IMR-90 (cell line): ENCODE results near the gene CDCP2. TPM values are rescaled to one million over a fixed set of nuclear protein-coding genes. Genes with fewer than 3 reads are reported as not detected.

Experiments
- ATAC-seq: fragments of 200-7000 bp; cut with Tn5 transposase; 2 replicates; pipeline ENCODE4 v1.9.1; 2020; ENCODE audit warnings: low read depth, mild to moderate bottlenecking, moderate library complexity
- BruUV-seq: library from RNA; stranded (reverse); fragments of 400-500 nt; replicated peaks from 2 replicates; lab custom pipeline; 2021; lab: Mats Ljungman, UMichigan
- CTCF ChIA-PET: fragments of 300-600 bp; formaldehyde crosslinking; extraction: SDS; loops from one replicate; lab custom pipeline; 2021; ENCODE audit warnings: antibody characterized with exemption; lab: Yijun Ruan, JAX
- POLR2A ChIA-PET: fragments of 300-600 bp; sonication (Branson Sonifier 250); formaldehyde crosslinking; loops from one replicate; lab custom pipeline; 2022; ENCODE audit warnings: antibody characterized with exemption; ENCODE audit not compliant: unreplicated experiment; lab: Charles Lee
- DNase-seq: peaks from one replicate; pipeline ENCODE4 v3.0.0; 2013
- H2AFZ ChIP-seq: replicated peaks from 2 replicates; pipeline ENCODE3; 2013; ENCODE audit warnings: low read length, mild to moderate bottlenecking; ENCODE audit not compliant: poor library complexity
- H2AK5ac ChIP-seq: 2 replicates; pipeline ENCODE4 v1.6.1; 2013; ENCODE audit warnings: low read depth, low read length, inconsistent platforms
- H2AK9ac ChIP-seq: replicated peaks from 2 replicates; pipeline ENCODE3; 2013; ENCODE audit warnings: mild to moderate bottlenecking, low read depth, low read length, moderate library complexity; ENCODE audit not compliant: poor library complexity
- H2BK120ac ChIP-seq: 2 replicates; pipeline ENCODE4 v1.6.1; 2013; ENCODE audit warnings: low read depth, low read length, inconsistent platforms
- H2BK15ac ChIP-seq: 3 replicates; pipeline ENCODE4 v1.6.1; 2013; ENCODE audit warnings: low read depth, low read length, inconsistent platforms
- H2BK20ac ChIP-seq: 2 replicates; pipeline ENCODE4 v1.6.1; 2013; ENCODE audit warnings: low read depth, mild to moderate bottlenecking, inconsistent platforms, low read length, moderate library complexity
- H2BK5ac ChIP-seq: 2 replicates; pipeline ENCODE4 v1.6.1; 2013; ENCODE audit warnings: mild to moderate bottlenecking, low read depth, low read length, inconsistent platforms; ENCODE audit not compliant: poor library complexity, severe bottlenecking
- H3K14ac ChIP-seq: replicated peaks from 2 replicates; pipeline ENCODE4 v1.6.1; 2013; ENCODE audit warnings: low read depth, low read length, inconsistent platforms
- H3K18ac ChIP-seq: 2 replicates; pipeline ENCODE4 v1.6.1; 2013; ENCODE audit warnings: low read depth, low read length, control low read depth
- H3K23ac ChIP-seq: 2 replicates; pipeline ENCODE4 v1.6.1; 2013; ENCODE audit warnings: low read depth, low read length, inconsistent platforms
- H3K27ac ChIP-seq: 2 replicates; pipeline ENCODE4 v1.5.1; 2013; ENCODE audit warnings: mild to moderate bottlenecking, control low read depth, low read length; ENCODE audit not compliant: insufficient read depth
- H3K27me3 ChIP-seq: 2 replicates; pipeline ENCODE4 v1.6.1; 2013; ENCODE audit warnings: low read length; ENCODE audit not compliant: control insufficient read depth, insufficient read depth
- H3K36me3 ChIP-seq: 2 replicates; pipeline ENCODE4 v1.6.1; 2013; ENCODE audit warnings: low read length, mixed read lengths; ENCODE audit not compliant: control insufficient read depth, insufficient read depth
- H3K4ac ChIP-seq: 2 replicates; pipeline ENCODE4 v1.6.1; 2013; ENCODE audit warnings: low read depth, low read length, inconsistent platforms
- H3K4me1 ChIP-seq: 2 replicates; pipeline ENCODE4 v1.6.1; 2013; ENCODE audit warnings: low read length, mixed read lengths; ENCODE audit not compliant: control insufficient read depth, insufficient read depth
- H3K4me2 ChIP-seq: 2 replicates; pipeline ENCODE4 v1.6.1; 2013; ENCODE audit warnings: low read depth, mild to moderate bottlenecking, control low read depth, low read length, moderate library complexity
- H3K4me3 ChIP-seq: 2 replicates; pipeline ENCODE4 v1.5.1; 2013; ENCODE audit warnings: low read depth, mild to moderate bottlenecking, control low read depth, low read length, moderate library complexity; ENCODE audit not compliant: insufficient read depth
- H3K56ac ChIP-seq: 2 replicates; pipeline ENCODE4 v1.6.1; 2013; ENCODE audit warnings: low read length, inconsistent platforms; ENCODE audit not compliant: insufficient read depth; ENCODE audit errors: extremely low read depth
- H3K79me1 ChIP-seq, 2 experiments: 2 replicates each; pipeline ENCODE4 v1.6.1; 2013; ENCODE audit warnings: low read length in 2 of 2, inconsistent platforms in 1 of 2, low read depth in 1 of 2
- H3K9ac ChIP-seq: 2 replicates; pipeline ENCODE4 v1.6.1; 2013; ENCODE audit warnings: low read depth, low read length, control low read depth
- H3K9me1 ChIP-seq: 2 replicates; pipeline ENCODE4 v1.6.1; 2013; ENCODE audit warnings: low read length, inconsistent platforms; ENCODE audit not compliant: insufficient read depth
- H3K9me3 ChIP-seq: 2 replicates; pipeline ENCODE4 v1.6.1; 2013; ENCODE audit warnings: low read length; ENCODE audit not compliant: control insufficient read depth, insufficient read depth
- H4K20me1 ChIP-seq: 2 replicates; pipeline ENCODE4 v1.6.1; 2013; ENCODE audit warnings: low read length, inconsistent platforms; ENCODE audit not compliant: insufficient read depth
- H4K5ac ChIP-seq: 2 replicates; pipeline ENCODE4 v1.6.1; 2013; ENCODE audit warnings: mild to moderate bottlenecking, low read depth, low read length, control low read depth
- H4K8ac ChIP-seq, 2 experiments: 2 replicates each; pipeline ENCODE4 v1.6.1; 2013; ENCODE audit warnings: low read depth in 2 of 2, low read length in 2 of 2, control low read depth in 1 of 2, inconsistent platforms in 1 of 2
- H4K91ac ChIP-seq: 2 replicates; pipeline ENCODE4 v1.6.1; 2013; ENCODE audit warnings: low read depth, low read length, inconsistent platforms; ENCODE audit not compliant: insufficient read depth
- BHLHE40 ChIP-seq: fragments of 150-350 bp; IDR thresholded peaks from 2 replicates; pipeline ENCODE4 v1.6.1; 2016; ENCODE audit warnings: mild to moderate bottlenecking, low read depth, low read length
- CTCF ChIP-seq: conservative IDR thresholded peaks from 2 replicates; pipeline ENCODE4 v1.5.1; 2012; ENCODE audit warnings: mild to moderate bottlenecking, low read depth, low read length, improper control_type of control experiment
- ELK1 ChIP-seq: fragments of 150-350 bp; IDR thresholded peaks from 2 replicates; pipeline ENCODE4 v1.6.1; 2016; ENCODE audit warnings: low read depth, mild to moderate bottlenecking, low read length, moderate library complexity, borderline replicate concordance
- FOS ChIP-seq: fragments of 150-350 bp; IDR thresholded peaks from 2 replicates; pipeline ENCODE4 v1.6.1; 2016; ENCODE audit warnings: low read depth, low read length
- MAFK ChIP-seq: IDR thresholded peaks from 2 replicates; pipeline ENCODE4 v1.6.1; 2012; ENCODE audit warnings: low read depth, low read length, improper control_type of control experiment
- MAZ ChIP-seq: IDR thresholded peaks from 2 replicates; pipeline ENCODE4 v1.6.1; 2012; ENCODE audit warnings: low read depth, mild to moderate bottlenecking, low read length, improper control_type of control experiment, moderate library complexity, borderline replicate concordance
- MXI1 ChIP-seq: IDR thresholded peaks from 2 replicates; pipeline ENCODE4 v1.6.1; 2012; ENCODE audit warnings: low read depth, mild to moderate bottlenecking, low read length, moderate library complexity, borderline replicate concordance
- NFE2L2 ChIP-seq: fragments of 150-350 bp; IDR thresholded peaks from 2 replicates; pipeline ENCODE4 v1.6.1; 2016; ENCODE audit warnings: low read depth, mild to moderate bottlenecking, low read length
- POLR2A ChIP-seq: IDR thresholded peaks from 2 replicates; pipeline ENCODE4 v1.6.1; 2012; ENCODE audit warnings: mild to moderate bottlenecking, low read depth, low read length
- RCOR1 ChIP-seq: IDR thresholded peaks from 2 replicates; pipeline ENCODE4 v1.6.1; 2012; ENCODE audit warnings: mild to moderate bottlenecking, low read length, improper control_type of control experiment; ENCODE audit not compliant: insufficient replicate concordance
- RFX5 ChIP-seq: IDR thresholded peaks from 2 replicates; pipeline ENCODE4 v1.8.0; 2012; ENCODE audit warnings: low read depth, mild to moderate bottlenecking, low read length, moderate library complexity
- SMC3 ChIP-seq: fragments of 150-350 bp; IDR thresholded peaks from 2 replicates; pipeline ENCODE4 v1.6.1; 2016; ENCODE audit warnings: low read depth, mild to moderate bottlenecking, antibody characterized with exemption, low read length, moderate library complexity
- WGBS, 2 experiments: methylation state at CpG; one replicate each; pipeline versions ENCODE4 v1.1.5 to v1.1.7; 2013; ENCODE audit warnings: missing lambda C conversion rate in 2 of 2; ENCODE audit not compliant: insufficient read length in 1 of 2; ENCODE audit errors: extremely low coverage in 2 of 2; 5-methylcytosine and 5-hydroxymethylcytosine counted together
- dilution Hi-C: fragments of 300-500 bp; cut with HindIII; formaldehyde crosslinking; loops from one replicate; pipeline ENCODE4 v1.14.3; 2018; ENCODE audit warnings: low sequenced_read_pairs; ENCODE audit not compliant: unreplicated experiment
- in situ Hi-C: fragments of 300-500 bp; cut with MboI; formaldehyde crosslinking; loops from 3 replicates; pipeline ENCODE4 v1.14.3; 2019; ENCODE audit warnings: low sequenced_read_pairs, inconsistent platforms, mixed read lengths
- intact Hi-C: fragments of 100-400 bp; cut with micrococcal nuclease; formaldehyde crosslinking; loops from 2 replicates; pipeline ENCODE4 v1.10.0; 2022
- polyA plus RNA-seq, 3 experiments: library from polyadenylated mRNA; depleted of rRNA; stranded (reverse); fragments of >200 nt; gene quantifications; 2 replicates each; pipeline ENCODE4 v1.2.3, GENCODE V29; 2012; ENCODE audit warnings: low replicate concordance in 1 of 3
- total RNA-seq: library from RNA; depleted of rRNA; stranded (reverse); fragments of >200 nt; gene quantifications from 2 replicates; pipeline ENCODE4 v1.2.3, GENCODE V29; 2012

Gene CDCP2
- total and polyA plus RNA-seq, 2 of the 4 experiments (the other 2 are of a cell fraction) = not detected

GRCh38 chr1:54172614-54173599 is 20.1 kb upstream of the CDCP2 start (continued):
- TF ChIP-seq SMC3 (no peak), BHLHE40 (no peak)

GRCh38 chr1:54171606-54172005 is 18.8 kb upstream of the CDCP2 start:
- Histone ChIP-seq H3K4me1 (peaks cover 4% of the 10 kb centered on the region), H3K9me3 (no peaks in the 10 kb centered on the region), H4K91ac (no peak overlapping the region), H3K23ac (no peak overlapping the region), H2AK9ac (no peak overlapping the region), H3K4ac (no peak overlapping the region), H3K14ac (no peak overlapping the region), H3K27me3 (no peaks in the 10 kb centered on the region), H2BK15ac (no peak overlapping the region), H3K4me2 (no peak overlapping the region), H2BK120ac (no peak overlapping the region), H2AFZ (no peak overlapping the region), H2BK5ac (no peak overlapping the region), H3K4me3 (no peak overlapping the region), H3K18ac (no peak overlapping the region), H3K56ac (no peak overlapping the region), H4K20me1 (no peaks in the 10 kb centered on the region), H3K9me1 (peaks cover 3% of the 10 kb centered on the region; the same call in 1 of the 2 replicates), H2AK5ac (no peak overlapping the region), H4K8ac (no peak overlapping the region), H3K36me3 (peaks cover 2% of the 10 kb centered on the region; the same call in 1 of the 2 replicates), H3K79me1 (no peaks in the 10 kb centered on the region), H2BK20ac (no peak overlapping the region), H3K9ac (no peak overlapping the region), H3K27ac (no peak overlapping the region), H4K5ac (no peak overlapping the region)
- in situ Hi-C loops = no loop called here
- DNase-seq (no peak), ATAC-seq (no peak)
- ChIA-PET POLR2A (no interaction called here), CTCF (no interaction called here)
- dilution Hi-C loops = no loop called here
- intact Hi-C loops = no loop called here
- WGBS, 2 experiments = 76% methylated on average over 4 of the region's 8 CpGs; no CpG with 5 or more reads in 1 of the 2 experiments
- BruUV-seq = no TSS peak
- no peak for TF ChIP-seq FOS
- TF ChIP-seq MAZ = no peak
- no peak for TF ChIP-seq POLR2A
- no peak for TF ChIP-seq SMC3
- no peak for TF ChIP-seq ELK1
- no peak for TF ChIP-seq CTCF
- no peak for TF ChIP-seq BHLHE40
- TF ChIP-seq NFE2L2 = no peak
- no peak for TF ChIP-seq RCOR1
- no peak for TF ChIP-seq RFX5
- no peak for TF ChIP-seq MAFK
- no peak for TF ChIP-seq MXI1
